IPS-20b (cell line): ENCODE measurements around the gene DNAAF3.

ENCODE experiments used
- H3K27ac ChIP-seq: one replicate; pipeline ENCODE4 v1.5.1; 2013; ENCODE audit warnings: low read length
- H3K27me3 ChIP-seq: 2 replicates; pipeline ENCODE4 v1.6.1; 2013; ENCODE audit warnings: mild to moderate bottlenecking, low read length, inconsistent platforms; ENCODE audit not compliant: insufficient read depth
- H3K36me3 ChIP-seq: 2 replicates; pipeline ENCODE4 v1.6.1; 2013; ENCODE audit warnings: low read depth, mild to moderate bottlenecking, inconsistent platforms, low read length, moderate library complexity; ENCODE audit not compliant: insufficient read depth
- H3K4me1 ChIP-seq: 2 replicates; pipeline ENCODE4 v1.6.1; 2013; ENCODE audit warnings: mild to moderate bottlenecking, control low read depth, inconsistent platforms, low read length, moderate library complexity; ENCODE audit not compliant: insufficient read depth
- H3K4me3 ChIP-seq: 2 replicates; pipeline ENCODE4 v1.5.1; 2013; ENCODE audit warnings: mild to moderate bottlenecking, low read length, inconsistent platforms
- H3K9ac ChIP-seq: 2 replicates; pipeline ENCODE4 v1.6.1; 2013; ENCODE audit warnings: low read depth, mild to moderate bottlenecking, inconsistent platforms, low read length, moderate library complexity
- H3K9me3 ChIP-seq: 2 replicates; pipeline ENCODE4 v1.6.1; 2013; ENCODE audit warnings: mild to moderate bottlenecking, low read depth, low read length, inconsistent platforms; ENCODE audit not compliant: insufficient read depth

The DNAAF3 gene

DNA sequence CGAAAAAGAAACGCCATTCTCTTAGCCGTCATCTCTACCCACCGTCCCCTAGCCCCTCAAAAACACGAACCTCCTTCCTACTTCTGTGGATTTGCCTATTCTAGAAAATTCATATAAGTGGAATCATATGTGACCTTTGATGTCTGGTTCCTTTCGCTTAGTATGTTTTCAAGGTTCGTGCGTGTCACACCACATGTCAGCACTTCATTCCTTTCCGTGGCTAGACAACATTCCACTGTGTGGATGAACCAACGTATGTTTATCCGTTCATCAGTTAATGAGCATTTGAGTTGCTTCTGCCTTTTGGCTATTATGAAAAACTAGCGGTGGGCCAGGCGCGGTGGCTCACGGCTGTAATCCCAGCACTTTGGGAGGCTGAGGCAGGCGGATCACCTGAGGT lies 35.0 kb downstream of the DNAAF3 start:
- Histone ChIP-seq H3K27me3 (no peaks in the 10 kb centered on the region), H3K9ac (no peak overlapping the region), H3K9me3 (no peaks in the 10 kb centered on the region), H3K4me1 (peaks cover 4% of the 10 kb centered on the region; the same call in 1 of the 2 replicates), H3K27ac (no peak overlapping the region), H3K4me3 (no peak overlapping the region), H3K36me3 (peaks cover 12% of the 10 kb centered on the region)

- Histone ChIP-seq H3K9ac (peak overlapping the region; percentile 65; the same call in 1 of the 2 replicates), H3K36me3 (no peaks in the 10 kb centered on the region), H3K4me3 (peak overlapping the region; percentile 84; the same call in 1 of the 2 replicates), H3K27me3 (no peaks in the 10 kb centered on the region), H3K4me1 (0 out of 2 replicates have a peak, but pooled peaks cover 3% of the 10 kb centered on the region), H3K9me3 (no peaks in the 10 kb centered on the region), H3K27ac (peak overlapping the region; percentile 30)
These were observed 47.4 kb downstream of the DNAAF3 start for GRCh38 chr19:55119053-55119452.

DNA sequence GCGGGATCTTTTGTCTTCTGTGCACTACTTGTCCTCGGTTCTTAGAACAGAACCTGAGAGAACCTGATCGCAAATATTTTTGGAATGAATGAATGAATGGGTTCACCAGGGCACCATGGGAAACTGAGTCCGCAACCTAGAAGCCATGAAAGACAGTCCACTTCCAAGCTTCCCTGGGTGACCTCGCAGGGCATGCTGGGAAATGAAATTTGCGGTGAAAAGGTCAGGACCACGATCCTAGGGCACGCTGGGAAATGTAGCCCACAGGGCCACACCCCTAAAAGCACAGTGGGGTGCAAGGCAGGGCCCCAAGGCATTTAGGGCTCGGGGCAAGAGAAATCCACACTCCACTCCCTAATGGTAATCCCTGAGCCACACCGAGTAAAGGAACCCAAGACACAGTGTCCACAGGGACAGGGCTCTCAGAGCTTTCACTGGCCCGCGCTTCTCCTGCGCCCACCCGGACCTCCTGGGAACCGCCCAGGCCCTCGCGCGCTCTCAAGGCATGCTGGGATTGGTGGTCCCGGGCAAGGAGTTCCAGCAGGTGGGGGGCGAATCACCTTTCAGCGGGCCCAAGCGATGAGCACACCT lies 47.9 kb downstream of the DNAAF3 start:
- peak overlapping the region; percentile 30 for H3K27ac ChIP-seq
- H3K4me3 ChIP-seq: peak overlapping the region; percentile 84
- no peaks in the 10 kb centered on the region for H3K36me3 ChIP-seq
- H3K27me3 ChIP-seq: no peaks in the 10 kb centered on the region
- H3K4me1 ChIP-seq: peaks cover 3% of the 10 kb centered on the region; the same call in 1 of the 2 replicates
- peak overlapping the region; percentile 65; the same call in 1 of the 2 replicates for H3K9ac ChIP-seq
- H3K9me3 ChIP-seq: no peaks in the 10 kb centered on the region

GRCh38 chr19:55117663-55118391 lies 48.6 kb downstream of the DNAAF3 start:
- peaks cover 3% of the 10 kb centered on the region; the same call in 1 of the 2 replicates for H3K4me1 ChIP-seq
- peak overlapping the region; percentile 65; the same call in 1 of the 2 replicates for H3K9ac ChIP-seq
- H3K27ac ChIP-seq: peak overlapping the region; percentile 27

GRCh38 chr19:55116859-55117662 lies 49.4 kb downstream of the DNAAF3 start, which contains the start of gene PPP1R12C:
Gene PPP1R12C (minus strand): TSS chr19:55117637. CDS start chr19:55117543, 94 bp downstream.
- H3K36me3 ChIP-seq: no peaks in the 10 kb centered on the region
- H3K27ac ChIP-seq: peak within 1 kb of the TSS; percentile 30
- peak within 1 kb of the TSS; percentile 89 for H3K4me3 ChIP-seq
- peak within 1 kb of the TSS; percentile 72; the same call in 1 of the 2 replicates for H3K9ac ChIP-seq
- no peaks in the 10 kb centered on the region for H3K27me3 ChIP-seq
- peaks cover 3% of the 10 kb centered on the region; the same call in 1 of the 2 replicates for H3K4me1 ChIP-seq
- H3K9me3 ChIP-seq: no peaks in the 10 kb centered on the region

More at GRCh38 chr19:55117663-55118391, 48.6 kb downstream of the DNAAF3 start:
- no peaks in the 10 kb centered on the region for H3K9me3 ChIP-seq
- no peaks in the 10 kb centered on the region for H3K36me3 ChIP-seq
- H3K4me3 ChIP-seq: peak overlapping the region; percentile 84
- H3K27me3 ChIP-seq: no peaks in the 10 kb centered on the region

DNA sequence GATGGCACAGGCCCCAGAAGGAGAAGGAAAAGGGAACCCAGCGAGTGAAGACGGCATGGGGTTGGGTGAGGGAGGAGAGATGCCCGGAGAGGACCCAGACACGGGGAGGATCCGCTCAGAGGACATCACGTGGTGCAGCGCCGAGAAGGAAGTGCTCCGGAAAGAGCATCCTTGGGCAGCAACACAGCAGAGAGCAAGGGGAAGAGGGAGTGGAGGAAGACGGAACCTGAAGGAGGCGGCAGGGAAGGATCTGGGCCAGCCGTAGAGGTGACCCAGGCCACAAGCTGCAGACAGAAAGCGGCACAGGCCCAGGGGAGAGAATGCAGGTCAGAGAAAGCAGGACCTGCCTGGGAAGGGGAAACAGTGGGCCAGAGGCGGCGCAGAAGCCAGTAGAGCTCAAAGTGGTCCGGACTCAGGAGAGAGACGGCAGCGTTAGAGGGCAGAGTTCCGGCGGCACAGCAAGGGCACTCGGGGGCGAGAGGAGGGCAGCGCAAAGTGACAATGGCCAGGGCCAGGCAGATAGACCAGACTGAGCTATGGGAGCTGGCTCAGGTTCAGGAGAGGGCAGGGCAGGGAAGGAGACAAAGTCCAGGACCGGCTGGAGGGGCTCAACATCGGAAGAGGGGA lies 50.1 kb downstream of the DNAAF3 start:
- H3K36me3 ChIP-seq: no peaks in the 10 kb centered on the region
- H3K9ac ChIP-seq: peak overlapping the region; percentile 72; the same call in 1 of the 2 replicates
- H3K4me3 ChIP-seq: peak overlapping the region; percentile 89
- no peaks in the 10 kb centered on the region for H3K9me3 ChIP-seq
- no peak overlapping the region for H3K27ac ChIP-seq
- peaks cover 3% of the 10 kb centered on the region; the same call in 1 of the 2 replicates for H3K4me1 ChIP-seq
- no peaks in the 10 kb centered on the region for H3K27me3 ChIP-seq

DNA sequence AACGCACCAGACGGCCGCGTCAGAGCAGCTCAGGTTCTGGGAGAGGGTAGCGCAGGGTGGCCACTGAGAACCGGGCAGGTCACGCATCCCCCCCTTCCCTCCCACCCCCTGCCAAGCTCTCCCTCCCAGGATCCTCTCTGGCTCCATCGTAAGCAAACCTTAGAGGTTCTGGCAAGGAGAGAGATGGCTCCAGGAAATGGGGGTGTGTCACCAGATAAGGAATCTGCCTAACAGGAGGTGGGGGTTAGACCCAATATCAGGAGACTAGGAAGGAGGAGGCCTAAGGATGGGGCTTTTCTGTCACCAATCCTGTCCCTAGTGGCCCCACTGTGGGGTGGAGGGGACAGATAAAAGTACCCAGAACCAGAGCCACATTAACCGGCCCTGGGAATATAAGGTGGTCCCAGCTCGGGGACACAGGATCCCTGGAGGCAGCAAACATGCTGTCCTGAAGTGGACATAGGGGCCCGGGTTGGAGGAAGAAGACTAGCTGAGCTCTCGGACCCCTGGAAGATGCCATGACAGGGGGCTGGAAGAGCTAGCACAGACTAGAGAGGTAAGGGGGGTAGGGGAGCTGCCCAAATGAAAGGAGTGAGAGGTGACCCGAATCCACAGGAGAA lies 50.9 kb downstream of the DNAAF3 start:
- no peaks in the 10 kb centered on the region for H3K27me3 ChIP-seq
- no peaks in the 10 kb centered on the region for H3K36me3 ChIP-seq
- H3K4me3 ChIP-seq: peak overlapping the region; percentile 89; the same call in 1 of the 2 replicates
- no peak overlapping the region for H3K9ac ChIP-seq
- H3K4me1 ChIP-seq: peaks cover 3% of the 10 kb centered on the region; the same call in 1 of the 2 replicates
- no peak overlapping the region for H3K27ac ChIP-seq
- no peaks in the 10 kb centered on the region for H3K9me3 ChIP-seq

DNA sequence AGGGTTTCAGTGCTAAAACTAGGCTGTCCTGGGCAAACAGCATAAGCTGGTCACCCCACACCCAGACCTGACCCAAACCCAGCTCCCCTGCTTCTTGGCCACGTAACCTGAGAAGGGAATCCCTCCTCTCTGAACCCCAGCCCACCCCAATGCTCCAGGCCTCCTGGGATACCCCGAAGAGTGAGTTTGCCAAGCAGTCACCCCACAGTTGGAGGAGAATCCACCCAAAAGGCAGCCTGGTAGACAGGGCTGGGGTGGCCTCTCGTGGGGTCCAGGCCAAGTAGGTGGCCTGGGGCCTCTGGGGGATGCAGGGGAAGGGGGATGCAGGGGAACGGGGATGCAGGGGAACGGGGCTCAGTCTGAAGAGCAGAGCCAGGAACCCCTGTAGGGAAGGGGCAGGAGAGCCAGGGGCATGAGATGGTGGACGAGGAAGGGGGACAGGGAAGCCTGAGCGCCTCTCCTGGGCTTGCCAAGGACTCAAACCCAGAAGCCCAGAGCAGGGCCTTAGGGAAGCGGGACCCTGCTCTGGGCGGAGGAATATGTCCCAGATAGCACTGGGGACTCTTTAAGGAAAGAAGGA lies 51.8 kb downstream of the DNAAF3 start:
- Histone ChIP-seq H3K4me1 (peaks cover 3% of the 10 kb centered on the region; the same call in 1 of the 2 replicates), H3K9ac (no peak overlapping the region), H3K27me3 (no peaks in the 10 kb centered on the region), H3K36me3 (peaks cover 7% of the 10 kb centered on the region; the same call in 1 of the 2 replicates), H3K4me3 (no peak overlapping the region), H3K9me3 (no peaks in the 10 kb centered on the region), H3K27ac (no peak overlapping the region)

DNA sequence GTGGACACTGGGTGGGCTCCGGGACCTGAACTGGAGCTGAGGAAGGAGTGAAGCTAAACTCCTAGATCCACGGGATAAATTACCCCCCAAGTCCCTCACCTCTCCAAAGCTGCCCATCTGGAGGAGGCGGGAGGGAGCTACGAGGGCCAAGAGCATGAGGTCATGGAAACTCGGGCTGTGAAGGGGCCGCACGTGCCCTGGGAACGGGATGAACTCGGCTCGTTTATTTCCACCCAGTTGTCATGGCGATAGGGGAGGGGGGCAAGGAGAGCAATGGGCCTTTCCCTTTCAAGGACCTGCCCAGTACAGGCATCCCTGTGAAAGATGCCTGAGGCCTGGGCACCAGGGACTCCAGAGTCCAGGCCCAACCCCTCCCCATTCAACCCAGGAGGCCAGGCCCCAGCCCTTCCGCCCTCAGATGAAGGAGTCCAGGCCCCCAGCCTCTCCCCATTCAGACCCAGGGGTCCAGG lies 52.8 kb downstream of the DNAAF3 start:
- no peak overlapping the region for H3K27ac ChIP-seq
- peaks cover 3% of the 10 kb centered on the region; the same call in 1 of the 2 replicates for H3K4me1 ChIP-seq
- no peaks in the 10 kb centered on the region for H3K9me3 ChIP-seq
- peak overlapping the region; percentile 51; the same call in 1 of the 2 replicates for H3K9ac ChIP-seq
- H3K4me3 ChIP-seq: no peak overlapping the region
- H3K36me3 ChIP-seq: peaks cover 7% of the 10 kb centered on the region; the same call in 1 of the 2 replicates
- H3K27me3 ChIP-seq: no peaks in the 10 kb centered on the region

DNA sequence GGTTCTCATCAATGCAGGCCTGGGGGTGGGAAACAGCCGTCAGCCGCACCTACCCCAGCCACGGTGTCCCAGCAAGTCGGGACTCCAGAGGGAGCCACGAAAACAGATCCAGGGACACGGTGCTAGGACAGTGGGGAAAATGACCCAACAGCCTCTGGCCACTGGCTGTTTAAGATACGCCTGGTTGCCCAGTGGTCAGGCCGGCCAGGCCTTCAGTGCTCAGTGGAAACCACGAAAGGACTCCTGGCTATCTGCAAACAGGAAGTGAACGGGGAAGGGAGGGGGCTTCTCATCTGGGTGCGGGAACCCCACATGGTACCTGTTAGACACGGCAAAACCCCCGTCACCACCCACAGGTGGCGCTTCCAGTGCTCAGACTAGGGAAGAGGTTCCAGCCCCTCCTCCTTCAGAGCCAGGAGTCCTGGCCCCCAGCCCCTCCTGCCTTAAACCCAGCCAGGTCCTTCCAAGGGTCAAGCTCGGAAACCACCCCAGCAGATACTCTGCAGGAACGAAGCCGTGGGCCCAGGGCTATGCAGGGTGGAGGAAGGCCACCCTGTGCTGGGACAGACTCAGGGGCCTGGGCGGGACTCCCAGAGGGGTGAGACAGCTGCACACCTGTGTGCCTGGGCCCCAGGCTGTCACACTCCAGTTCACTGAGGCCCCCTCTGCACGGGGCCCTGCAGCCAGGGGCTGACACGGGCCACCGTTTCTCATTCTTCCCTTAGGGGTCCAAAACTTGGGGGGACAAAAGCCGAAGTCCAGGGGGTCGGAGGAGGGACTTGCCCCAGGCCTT lies 53.4 kb downstream of the DNAAF3 start:
- no peak overlapping the region for H3K27ac ChIP-seq
- H3K4me3 ChIP-seq: no peak overlapping the region
- peaks cover 7% of the 10 kb centered on the region; the same call in 1 of the 2 replicates for H3K36me3 ChIP-seq
- no peaks in the 10 kb centered on the region for H3K27me3 ChIP-seq
- H3K9me3 ChIP-seq: no peaks in the 10 kb centered on the region
- peaks cover 3% of the 10 kb centered on the region; the same call in 1 of the 2 replicates for H3K4me1 ChIP-seq
- peak overlapping the region; percentile 51; the same call in 1 of the 2 replicates for H3K9ac ChIP-seq
